T-helper 2 cell treated with Interferon-gamma antibody and Interleukin-4, amounts not matched to agents 5 μg/mL and 100 μg/mL, for 36 hours (primary cell): ENCODE results near the gene TMEM131.
"Not testable (repeated sequence)": the region's sequence is repeated elsewhere in the genome, so short reads cannot be mapped to it uniquely, and the experiment has no call there.

Experiments used
- DNase-seq: peaks from one replicate; pipeline ENCODE4 v3.0.0; 2021; ENCODE audit warnings: low spot score
- H3K27ac Mint-ChIP-seq: one replicate; pipeline ENCODE4 v1.8.0; 2021; ENCODE audit warnings: mild to moderate bottlenecking, mixed read lengths
- H3K27me3 Mint-ChIP-seq: one replicate; pipeline ENCODE4 v1.8.0; 2021; ENCODE audit warnings: low read depth, mixed read lengths
- H3K36me3 Mint-ChIP-seq: one replicate; pipeline ENCODE4 v1.8.0; 2021; ENCODE audit warnings: low read depth, mixed read lengths
- H3K4me1 Mint-ChIP-seq: one replicate; pipeline ENCODE4 v1.8.0; 2021; ENCODE audit warnings: low read depth, mixed read lengths
- H3K4me3 Mint-ChIP-seq: one replicate; pipeline ENCODE4 v1.8.0; 2022; ENCODE audit warnings: mild to moderate bottlenecking, moderate library complexity, mixed read lengths
- H3K9me3 Mint-ChIP-seq: one replicate; pipeline ENCODE4 v1.8.0; 2021; ENCODE audit warnings: mixed read lengths

The TMEM131 gene

GRCh38 chr2:97712175-97712574 is 283.6 kb downstream of the TMEM131 start:
- Mint-ChIP-seq H3K4me1 (peaks cover 57% of the 10 kb centered on the region), H3K4me3 (peak overlapping the region; percentile 98), H3K36me3 (peaks cover 38% of the 10 kb centered on the region), H3K27ac (peak overlapping the region; percentile 84)
- H3K9me3 Mint-ChIP-seq, H3K27me3 Mint-ChIP-seq, DNase-seq: not testable (repeated sequence)

GRCh38 chr2:97711394-97711711 is 284.4 kb downstream of the TMEM131 start:
- Mint-ChIP-seq H3K4me1 (peaks cover 51% of the 10 kb centered on the region), H3K27me3 (no peaks in the 10 kb centered on the region), H3K36me3 (peaks cover 30% of the 10 kb centered on the region), H3K27ac (peak overlapping the region; percentile 84), H3K9me3 (no peaks in the 10 kb centered on the region), H3K4me3 (peak overlapping the region; percentile 98)
- DNase-seq: no peak

GRCh38 chr2:97708608-97709007 is 287.1 kb downstream of the TMEM131 start:
- no peak overlapping the region for H3K4me3 Mint-ChIP-seq
- H3K27ac Mint-ChIP-seq: no peak overlapping the region
- H3K36me3 Mint-ChIP-seq: peaks cover 4% of the 10 kb centered on the region
- no peaks in the 10 kb centered on the region for H3K27me3 Mint-ChIP-seq
- H3K4me1 Mint-ChIP-seq: peaks cover 34% of the 10 kb centered on the region
- H3K9me3 Mint-ChIP-seq: no peaks in the 10 kb centered on the region
- no peak for DNase-seq

GRCh38 chr2:97708048-97708380 is 287.7 kb downstream of the TMEM131 start:
- H3K27ac Mint-ChIP-seq: no peak overlapping the region
- no peaks in the 10 kb centered on the region for H3K27me3 Mint-ChIP-seq
- no peak overlapping the region for H3K4me3 Mint-ChIP-seq
- H3K9me3 Mint-ChIP-seq: no peaks in the 10 kb centered on the region
- peaks cover 2% of the 10 kb centered on the region for H3K36me3 Mint-ChIP-seq
- H3K4me1 Mint-ChIP-seq: peaks cover 29% of the 10 kb centered on the region
- no peak for DNase-seq

- peaks cover 4% of the 10 kb centered on the region for H3K27me3 Mint-ChIP-seq
- DNase-seq: no peak
- H3K36me3 Mint-ChIP-seq: peaks cover 2% of the 10 kb centered on the region
- no peak overlapping the region for H3K4me3 Mint-ChIP-seq
- H3K9me3 Mint-ChIP-seq: no peaks in the 10 kb centered on the region
- no peak overlapping the region for H3K27ac Mint-ChIP-seq
- peaks cover 29% of the 10 kb centered on the region for H3K4me1 Mint-ChIP-seq
Measured at GRCh38 chr2:97707362-97708047, 288.2 kb downstream of the TMEM131 start.

- Mint-ChIP-seq H3K4me1 (peaks cover 22% of the 10 kb centered on the region), H3K4me3 (no peak overlapping the region), H3K27ac (no peak overlapping the region), H3K36me3 (peaks cover 2% of the 10 kb centered on the region), H3K9me3 (no peaks in the 10 kb centered on the region), H3K27me3 (peaks cover 4% of the 10 kb centered on the region)
- DNase-seq: no peak
Measured at GRCh38 chr2:97706708-97707345, 288.9 kb downstream of the TMEM131 start.
